RWPE1 (cell line): ENCODE data around the gene PDHA2.

ENCODE experiments used
- CTCF ChIA-PET: fragments of 350-600 bp; sonication (Branson Sonifier 250); formaldehyde crosslinking; extraction: SDS; loops from one replicate; lab custom pipeline; 2021; lab: Yijun Ruan, JAX
- POLR2A ChIA-PET: fragments of 400-600 bp; formaldehyde crosslinking; extraction: SDS; loops from one replicate; lab custom pipeline; 2020; ENCODE audit warnings: antibody characterized with exemption; ENCODE audit not compliant: low non-redundant PET; lab: Yijun Ruan, JAX
- DNase-seq: peaks from one replicate; pipeline ENCODE4 v3.0.0; 2012; ENCODE audit warnings: low spot score
- H3K27ac ChIP-seq: fragments of 450-650 bp; 2 replicates; pipeline ENCODE4 v1.5.1; 2017
- TF ChIP-seq, protein P1 (sequence below): fragments of 450-650 bp; conservative IDR thresholded peaks from 2 replicates; pipeline ENCODE4 v1.5.1; 2017; ENCODE audit warnings: low read depth, mild to moderate bottlenecking

The PDHA2 gene

GRCh38 chr4:95831166-95831565 lies 8.7 kb upstream of the PDHA2 start:
- no peak overlapping the region for H3K27ac ChIP-seq
- TF ChIP-seq, protein P1, sequence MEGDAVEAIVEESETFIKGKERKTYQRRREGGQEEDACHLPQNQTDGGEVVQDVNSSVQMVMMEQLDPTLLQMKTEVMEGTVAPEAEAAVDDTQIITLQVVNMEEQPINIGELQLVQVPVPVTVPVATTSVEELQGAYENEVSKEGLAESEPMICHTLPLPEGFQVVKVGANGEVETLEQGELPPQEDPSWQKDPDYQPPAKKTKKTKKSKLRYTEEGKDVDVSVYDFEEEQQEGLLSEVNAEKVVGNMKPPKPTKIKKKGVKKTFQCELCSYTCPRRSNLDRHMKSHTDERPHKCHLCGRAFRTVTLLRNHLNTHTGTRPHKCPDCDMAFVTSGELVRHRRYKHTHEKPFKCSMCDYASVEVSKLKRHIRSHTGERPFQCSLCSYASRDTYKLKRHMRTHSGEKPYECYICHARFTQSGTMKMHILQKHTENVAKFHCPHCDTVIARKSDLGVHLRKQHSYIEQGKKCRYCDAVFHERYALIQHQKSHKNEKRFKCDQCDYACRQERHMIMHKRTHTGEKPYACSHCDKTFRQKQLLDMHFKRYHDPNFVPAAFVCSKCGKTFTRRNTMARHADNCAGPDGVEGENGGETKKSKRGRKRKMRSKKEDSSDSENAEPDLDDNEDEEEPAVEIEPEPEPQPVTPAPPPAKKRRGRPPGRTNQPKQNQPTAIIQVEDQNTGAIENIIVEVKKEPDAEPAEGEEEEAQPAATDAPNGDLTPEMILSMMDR: no peak
- POLR2A ChIA-PET: no interaction called here
- CTCF ChIA-PET: interaction anchor here (1.0 kb wide), 1 partner anchor 180 kb away, joined by 3 read pairs; no protein-coding TSS in a partner anchor
- no peak for DNase-seq

GRCh38 chr4:95833711-95834194 lies 6.1 kb upstream of the PDHA2 start:
- ChIA-PET CTCF (interaction anchor here (0.5 to 0.6 kb wide), 2 partner anchors 26 to 704 kb away, joined by 3 read pairs; no protein-coding TSS in a partner anchor), POLR2A (no interaction called here)
- no peak overlapping the region for H3K27ac ChIP-seq
- TF ChIP-seq, protein P1: no peak
- no peak for DNase-seq

DNA sequence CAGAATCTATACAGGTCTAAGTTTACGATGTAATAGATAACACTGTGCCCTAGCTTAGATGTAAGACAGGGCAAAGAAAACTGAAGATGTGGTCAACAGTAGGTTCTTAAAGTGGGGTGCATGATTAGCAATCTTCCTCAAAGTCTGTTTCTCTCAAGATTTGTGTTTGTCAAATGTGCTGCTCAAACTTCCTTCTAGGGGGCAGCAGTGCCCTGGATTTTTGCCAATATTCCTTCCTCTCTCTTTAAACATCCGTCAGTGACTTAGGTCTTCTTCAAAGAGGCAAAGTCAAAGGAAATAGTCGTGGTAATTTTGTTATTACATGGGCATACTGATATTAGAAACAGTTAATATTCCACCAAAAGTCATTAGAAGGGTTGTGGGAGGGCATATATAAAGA lies 4.2 kb upstream of the PDHA2 start:
- H3K27ac ChIP-seq: no peak overlapping the region
- CTCF ChIA-PET: interaction anchor here (0.7 kb wide), 1 partner anchor 522 kb away, joined by 3 read pairs; no protein-coding TSS in a partner anchor
- TF ChIP-seq, protein P1: no peak
- POLR2A ChIA-PET: no interaction called here
- no peak for DNase-seq

DNA sequence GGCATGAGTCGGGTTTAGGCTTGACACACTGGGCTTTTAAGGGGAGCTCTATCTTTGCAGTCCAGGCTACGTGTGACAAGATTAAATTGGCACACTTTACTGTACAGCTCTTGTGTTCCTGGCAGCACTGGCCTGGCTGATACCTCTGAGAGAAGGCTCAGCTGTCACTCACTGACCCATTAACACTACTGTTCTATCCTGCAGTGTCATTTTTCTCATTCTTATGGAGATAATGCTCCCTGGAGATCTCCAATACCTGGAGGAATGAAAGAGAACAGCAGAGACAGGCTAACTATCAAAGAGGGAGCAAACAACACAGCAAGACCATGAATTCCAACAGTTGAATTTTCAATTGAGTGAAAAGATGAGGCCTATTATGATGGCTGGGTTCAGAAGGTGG lies 1.7 kb upstream of the PDHA2 start:
- H3K27ac ChIP-seq: no peak overlapping the region
- TF ChIP-seq, protein P1: no peak
- ChIA-PET CTCF (no interaction called here), POLR2A (no interaction called here)
- no peak for DNase-seq

DNA sequence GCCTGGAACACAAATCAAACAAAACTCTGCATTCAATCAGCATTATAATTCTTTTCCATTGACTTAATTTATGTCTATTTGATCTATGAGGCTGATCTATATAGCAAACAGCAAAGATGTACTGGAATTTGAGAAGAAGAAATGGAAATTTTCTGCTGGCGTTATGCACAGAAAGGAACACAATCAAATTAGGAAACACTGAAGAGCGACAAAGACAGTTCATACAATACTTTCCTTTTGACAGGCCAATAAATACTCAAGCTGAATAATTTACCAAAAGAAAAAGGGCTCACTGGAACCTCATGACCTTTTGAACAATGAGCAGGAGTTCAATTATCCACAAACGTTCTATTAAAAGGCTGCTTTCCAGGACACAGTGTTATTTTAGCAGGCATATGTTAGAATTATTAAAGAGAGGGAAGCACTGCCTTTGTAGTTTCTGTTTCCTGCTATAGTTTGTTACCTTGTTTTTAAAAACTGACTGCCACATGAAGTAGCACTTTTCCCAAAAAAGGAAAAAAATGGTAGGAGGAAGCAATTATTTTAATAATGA lies 8.1 kb downstream of the PDHA2 start:
- TF ChIP-seq, protein P1: no peak
- CTCF ChIA-PET: no interaction called here
- POLR2A ChIA-PET: no interaction called here
- no peak overlapping the region for H3K27ac ChIP-seq
- DNase-seq: no peak

GRCh38 chr4:95850161-95850560 lies 10.3 kb downstream of the PDHA2 start:
- ChIA-PET POLR2A (no interaction called here), CTCF (no interaction called here)
- TF ChIP-seq, protein P1: no peak
- no peak for DNase-seq
- no peak overlapping the region for H3K27ac ChIP-seq
